Measurements from ENCODE around the gene ADAMTS18. TPM values are rescaled to one million over a fixed set of nuclear protein-coding genes. Genes with fewer than 3 reads are reported as not detected.
"Not testable (repeated sequence)": the region's sequence is repeated elsewhere in the genome, so short reads cannot be mapped to it uniquely, and the experiment has no call there.

The ADAMTS18 gene
- total and polyA plus RNA-seq, 2 donors from 2014 or later, result 0.06 to 0.60 TPM

GRCh38 chr16:77277571-77277970, 157.3 kb downstream of the ADAMTS18 start:
- intact Hi-C loops (cut with DNase I), result no loop called here
- TF ChIP-seq CTCF (IDR thresholded peaks at IDR 0.05; ENCODE audit: borderline replicate concordance, extremely low read depth, insufficient read depth), result no peak
- H3K9ac ChIP-seq (ENCODE audit: low read length in 3 of 3), result no peak overlapping the region
- H3K36me3 ChIP-seq (ENCODE audit: control insufficient read depth in 2 of 3, insufficient read depth in 3 of 3, low read length in 3 of 3), result no peaks in the 10 kb centered on the region
- DNase-seq (no peak), FAIRE-seq (no peak)
- no peaks in the 10 kb centered on the region for H3K27me3 ChIP-seq (ENCODE audit: control insufficient read depth, insufficient read depth, low read length)
- no peaks in the 10 kb centered on the region for H3K4me1 ChIP-seq (ENCODE audit: control insufficient read depth in 2 of 3, insufficient read depth in 2 of 3, low read depth in 1 of 3, low read length in 3 of 3)
- no peak overlapping the region for H3K4me3 ChIP-seq (ENCODE audit: low read length in 3 of 3)
- H3K27ac ChIP-seq (ENCODE audit: low read depth in 2 of 2, low read length in 2 of 2), result no peak overlapping the region
- H3K9me3 ChIP-seq (ENCODE audit: control insufficient read depth in 2 of 3, insufficient read depth in 1 of 3, low read length in 3 of 3), result no peaks in the 10 kb centered on the region

GRCh38 chr16:77277141-77277540, 157.7 kb downstream of the ADAMTS18 start:
- FAIRE-seq (no peak), DNase-seq (no peak)
- Histone ChIP-seq H3K9ac (ENCODE audit: low read length in 3 of 3) (no peak overlapping the region), H3K9me3 (ENCODE audit: control insufficient read depth in 2 of 3, insufficient read depth in 1 of 3, low read length in 3 of 3) (no peaks in the 10 kb centered on the region), H3K27me3 (ENCODE audit: control insufficient read depth, insufficient read depth, low read length) (no peaks in the 10 kb centered on the region), H3K4me1 (ENCODE audit: control insufficient read depth in 2 of 3, insufficient read depth in 2 of 3, low read depth in 1 of 3, low read length in 3 of 3) (no peaks in the 10 kb centered on the region), H3K36me3 (ENCODE audit: control insufficient read depth in 2 of 3, insufficient read depth in 3 of 3, low read length in 3 of 3) (no peaks in the 10 kb centered on the region), H3K27ac (ENCODE audit: low read depth in 2 of 2, low read length in 2 of 2) (no peak overlapping the region), H3K4me3 (ENCODE audit: low read length in 3 of 3) (no peak overlapping the region)
- no peak for TF ChIP-seq CTCF (IDR thresholded peaks at IDR 0.05; ENCODE audit: borderline replicate concordance, extremely low read depth, insufficient read depth)
- intact Hi-C loops (cut with DNase I), result no loop called here

- TF ChIP-seq CTCF (IDR thresholded peaks at IDR 0.05; ENCODE audit: borderline replicate concordance, extremely low read depth, insufficient read depth), result no peak
- Histone ChIP-seq H3K36me3 (ENCODE audit: control insufficient read depth in 2 of 3, insufficient read depth in 3 of 3, low read length in 3 of 3) (no peaks in the 10 kb centered on the region), H3K9me3 (ENCODE audit: control insufficient read depth in 2 of 3, insufficient read depth in 1 of 3, low read length in 3 of 3) (no peaks in the 10 kb centered on the region), H3K4me1 (ENCODE audit: control insufficient read depth in 2 of 3, insufficient read depth in 2 of 3, low read depth in 1 of 3, low read length in 3 of 3) (no peaks in the 10 kb centered on the region), H3K9ac (ENCODE audit: low read length in 3 of 3) (no peak overlapping the region), H3K4me3 (ENCODE audit: low read length in 3 of 3) (no peak overlapping the region), H3K27me3 (ENCODE audit: control insufficient read depth, insufficient read depth, low read length) (no peaks in the 10 kb centered on the region), H3K27ac (ENCODE audit: low read depth in 2 of 2, low read length in 2 of 2) (no peak overlapping the region)
- intact Hi-C loops (cut with DNase I), result no loop called here
- DNase-seq (no peak), FAIRE-seq (no peak)
These were observed 158.2 kb downstream of the ADAMTS18 start for GRCh38 chr16:77276661-77277060.

GRCh38 chr16:77275303-77275702, 159.5 kb downstream of the ADAMTS18 start:
- H3K4me3 ChIP-seq (ENCODE audit: low read length in 3 of 3); FAIRE-seq; intact Hi-C loops (cut with DNase I); H3K4me1 ChIP-seq (ENCODE audit: control insufficient read depth in 2 of 3, insufficient read depth in 2 of 3, low read depth in 1 of 3, low read length in 3 of 3); H3K27ac ChIP-seq (ENCODE audit: low read depth in 2 of 2, low read length in 2 of 2); H3K27me3 ChIP-seq (ENCODE audit: control insufficient read depth, insufficient read depth, low read length); DNase-seq; H3K9me3 ChIP-seq (ENCODE audit: control insufficient read depth in 2 of 3, insufficient read depth in 1 of 3, low read length in 3 of 3); H3K36me3 ChIP-seq (ENCODE audit: control insufficient read depth in 2 of 3, insufficient read depth in 3 of 3, low read length in 3 of 3); H3K9ac ChIP-seq (ENCODE audit: low read length in 3 of 3): not testable (repeated sequence)

Data from kidney (tissue), 14 donors.